Measurements from ENCODE around the gene SYCN. TPM values are rescaled to one million over a fixed set of nuclear protein-coding genes. Genes with fewer than 3 reads are reported as not detected.

SYCN gene
- total RNA-seq, 4 donors from 2014 or later: not detected

- ATAC-seq: no peak
- Histone ChIP-seq H3K27me3 (peaks cover 65% of the 10 kb centered on the region), H3K4me1 (peaks cover 0 to 7% (median 5%) of the 10 kb centered on the region in 3 donors), H3K4me3 (no peak overlapping the region), H3K36me3 (no peaks in the 10 kb centered on the region), H3K27ac (no peak overlapping the region), H3K9me3 (no peaks in the 10 kb centered on the region)
- TF ChIP-seq EP300 (IDR thresholded peaks at IDR 0.05) (no peak), CTCF (IDR thresholded peaks at IDR 0.05) (no peak), POLR2AphosphoS5 (IDR thresholded peaks at IDR 0.05) (no peak), POLR2A (IDR thresholded peaks at IDR 0.05) (no peak)
- WGBS, 2 donors (ENCODE audit: low coverage in 1 of 2): 27 to 80% methylated on average over 1 to 2 of the region's 8 CpGs
Measured at GRCh38 chr19:39193803-39194202, 10.3 kb downstream of the SYCN start.

- TF ChIP-seq POLR2AphosphoS5 (IDR thresholded peaks at IDR 0.05): no peak
- TF ChIP-seq EP300 (IDR thresholded peaks at IDR 0.05): no peak
- 75 to 82% methylated on average over 1 to 2 of the region's 2 CpGs for WGBS, 2 donors (ENCODE audit: low coverage in 1 of 2)
- H3K4me1 ChIP-seq: peaks cover 0 to 7% (median 5%) of the 10 kb centered on the region in 3 donors
- H3K4me3 ChIP-seq: no peak overlapping the region
- H3K36me3 ChIP-seq: no peaks in the 10 kb centered on the region
- no peak overlapping the region for H3K27ac ChIP-seq
- H3K27me3 ChIP-seq: peaks cover 65% of the 10 kb centered on the region
- H3K9me3 ChIP-seq: no peaks in the 10 kb centered on the region
- ATAC-seq: no peak
Measured at GRCh38 chr19:39192846-39193245, 11.2 kb downstream of the SYCN start.

GRCh38 chr19:39190768-39191167 lies 13.3 kb downstream of the SYCN start:
- H3K27me3 ChIP-seq: peaks cover 50% of the 10 kb centered on the region
- no peak overlapping the region for H3K27ac ChIP-seq
- ATAC-seq: no peak
- no peaks in the 10 kb centered on the region for H3K36me3 ChIP-seq
- H3K4me1 ChIP-seq: peaks cover 0 to 5% (median 0%) of the 10 kb centered on the region in 3 donors
- 25 to 47% methylated on average over 2 to 11 of the region's 11 CpGs for WGBS, 2 donors (ENCODE audit: low coverage in 1 of 2)
- H3K4me3 ChIP-seq: no peak overlapping the region
- TF ChIP-seq CTCF (IDR thresholded peaks at IDR 0.05): no peak
- no peak for TF ChIP-seq POLR2AphosphoS5 (IDR thresholded peaks at IDR 0.05)
- TF ChIP-seq POLR2A (IDR thresholded peaks at IDR 0.05): no peak
- TF ChIP-seq EP300 (IDR thresholded peaks at IDR 0.05): no peak
- no peaks in the 10 kb centered on the region for H3K9me3 ChIP-seq

GRCh38 chr19:39188960-39189359 lies 15.1 kb downstream of the SYCN start:
- Histone ChIP-seq H3K4me3 (no peak overlapping the region), H3K36me3 (no peaks in the 10 kb centered on the region), H3K27ac (no peak overlapping the region), H3K4me1 (peaks cover 0 to 5% (median 0%) of the 10 kb centered on the region in 3 donors), H3K9me3 (no peaks in the 10 kb centered on the region), H3K27me3 (peaks cover 33% of the 10 kb centered on the region)
- WGBS, 2 donors (ENCODE audit: low coverage in 1 of 2): 66 to 84% methylated on average over 6 of the region's 6 CpGs
- ATAC-seq: no peak
- TF ChIP-seq POLR2AphosphoS5 (IDR thresholded peaks at IDR 0.05) (no peak), POLR2A (IDR thresholded peaks at IDR 0.05) (no peak), CTCF (IDR thresholded peaks at IDR 0.05) (no peak), EP300 (IDR thresholded peaks at IDR 0.05) (no peak)

- Histone ChIP-seq H3K4me1 (peaks cover 0 to 5% (median 0%) of the 10 kb centered on the region in 3 donors), H3K9me3 (no peaks in the 10 kb centered on the region), H3K36me3 (no peaks in the 10 kb centered on the region), H3K27me3 (peaks cover 20% of the 10 kb centered on the region), H3K4me3 (no peak overlapping the region), H3K27ac (no peak overlapping the region)
- no peak for ATAC-seq
- 100% methylated on average over 1 of the region's 8 CpGs; no CpG with 5 or more reads in 1 of the 2 donors for WGBS, 2 donors (ENCODE audit: low coverage in 1 of 2)
- TF ChIP-seq POLR2AphosphoS5 (IDR thresholded peaks at IDR 0.05) (no peak), CTCF (IDR thresholded peaks at IDR 0.05) (no peak), EP300 (IDR thresholded peaks at IDR 0.05) (no peak), POLR2A (IDR thresholded peaks at IDR 0.05) (no peak)
Measured at GRCh38 chr19:39187552-39187943, 16.5 kb downstream of the SYCN start.
